CD14-positive monocyte (primary cell): Measurements from ENCODE around the gene BNC2. TPM values are rescaled to one million over a fixed set of nuclear protein-coding genes. Genes with fewer than 3 reads are reported as not detected.

ENCODE experiments used
- DNase-seq, 3 donors: peaks; one replicate each; pipeline ENCODE4 v3.0.0-alpha.2; 2011 to 2022
- H2AFZ ChIP-seq: 2 replicates; pipeline ENCODE4 v1.6.0; 2012; ENCODE audit warnings: mild to moderate bottlenecking, low read depth, low read length, inconsistent platforms; ENCODE audit not compliant: insufficient read depth, poor library complexity, severe bottlenecking
- H3K27ac ChIP-seq, 2 donors: 1 replicate in 1 of 2; 2 replicates in 1 of 2; pipeline ENCODE4 v1.5.1; 2012 to 2013; ENCODE audit warnings: low read length in 2 of 2, control low read depth in 1 of 2, inconsistent platforms in 1 of 2, low read depth in 1 of 2, mild to moderate bottlenecking in 1 of 2
- H3K27me3 ChIP-seq, 2 donors: one replicate each; pipeline versions ENCODE4 v1.6.0 to v1.6.1; 2011 to 2013; ENCODE audit warnings: low read length in 2 of 2; ENCODE audit not compliant: control insufficient read depth in 2 of 2, insufficient read depth in 2 of 2
- H3K36me3 ChIP-seq, 2 donors: replicated peaks in 1 of 2; 1 replicate in 1 of 2; 2 replicates in 1 of 2; pipeline versions ENCODE4 v1.5.1 to v1.6.1; 2012 to 2013; ENCODE audit warnings: low read length in 2 of 2, control low read depth in 1 of 2, inconsistent platforms in 1 of 2, mild to moderate bottlenecking in 1 of 2; ENCODE audit not compliant: insufficient read depth in 2 of 2, control insufficient read depth in 1 of 2
- H3K4me1 ChIP-seq, 2 donors: 1 replicate in 1 of 2; 2 replicates in 1 of 2; pipeline versions ENCODE4 v1.5.1 to v1.6.1; 2012 to 2013; ENCODE audit warnings: low read length in 2 of 2, control low read depth in 1 of 2, inconsistent platforms in 1 of 2, mild to moderate bottlenecking in 1 of 2, moderate library complexity in 1 of 2; ENCODE audit not compliant: insufficient read depth in 2 of 2, control insufficient read depth in 1 of 2
- H3K4me2 ChIP-seq: replicated peaks from 2 replicates; pipeline ENCODE3; 2012; ENCODE audit warnings: low read length, moderate library complexity, mild to moderate bottlenecking; ENCODE audit not compliant: poor library complexity, severe bottlenecking; ENCODE audit errors: extremely low read depth
- H3K4me3 ChIP-seq, 3 experiments: fragments of 200-600 bp in 1 of 3; sonication (generic) in 1 of 3; replicated peaks in 1 of 3; 1 replicate in 2 of 3; 2 replicates in 1 of 3; pipeline ENCODE4 v1.5.1; 2011 to 2013; ENCODE audit warnings: low read length in 3 of 3, mild to moderate bottlenecking in 3 of 3, control low read depth in 2 of 3, low read depth in 2 of 3, inconsistent platforms in 1 of 3, moderate library complexity in 1 of 3
- H3K79me2 ChIP-seq: 2 replicates; pipeline ENCODE4 v1.6.0; 2012; ENCODE audit warnings: mild to moderate bottlenecking, control low read depth, inconsistent platforms, low read length, moderate library complexity; ENCODE audit not compliant: insufficient read depth
- H3K9ac ChIP-seq: 2 replicates; pipeline ENCODE4 v1.6.0; 2017; ENCODE audit warnings: low read length, mild to moderate bottlenecking; ENCODE audit not compliant: insufficient read depth, poor library complexity, severe bottlenecking
- H3K9me3 ChIP-seq, 2 donors: replicated peaks in 1 of 2; 1 replicate in 1 of 2; 2 replicates in 1 of 2; pipeline versions ENCODE4 v1.5.1 to v1.6.1; 2012 to 2013; ENCODE audit warnings: low read length in 2 of 2, control low read depth in 1 of 2; ENCODE audit not compliant: control insufficient read depth in 1 of 2, insufficient read depth in 1 of 2
- H4K20me1 ChIP-seq: 2 replicates; pipeline ENCODE4 v1.6.0; 2012; ENCODE audit warnings: mild to moderate bottlenecking, low read length, control low read depth, moderate library complexity; ENCODE audit not compliant: insufficient read depth
- H3K27ac Mint-ChIP-seq, 7 donors: one replicate each; pipeline ENCODE4 v1.8.0; 2020; ENCODE audit warnings: mild to moderate bottlenecking in 7 of 7, mixed read lengths in 7 of 7, moderate library complexity in 6 of 7, inconsistent platforms in 2 of 7
- H3K27me3 Mint-ChIP-seq, 3 donors: one replicate each; pipeline ENCODE4 v1.8.0; 2021 to 2022; ENCODE audit warnings: low read depth in 3 of 3, mild to moderate bottlenecking in 3 of 3, mixed read lengths in 3 of 3, moderate library complexity in 3 of 3, inconsistent platforms in 1 of 3
- H3K36me3 Mint-ChIP-seq, 2 donors: one replicate each; pipeline ENCODE4 v1.8.0; 2020; ENCODE audit warnings: mixed read lengths in 2 of 2, inconsistent platforms in 1 of 2, mild to moderate bottlenecking in 1 of 2
- H3K4me1 Mint-ChIP-seq: one replicate; pipeline ENCODE4 v1.8.0; 2020; ENCODE audit warnings: mild to moderate bottlenecking, mixed read lengths
- H3K4me3 Mint-ChIP-seq, 2 donors: one replicate each; pipeline ENCODE4 v1.8.0; 2020; ENCODE audit warnings: mild to moderate bottlenecking in 2 of 2, mixed read lengths in 2 of 2, moderate library complexity in 1 of 2
- H3K9me3 Mint-ChIP-seq, 7 donors: one replicate each; pipeline ENCODE4 v1.8.0; 2020 to 2022; ENCODE audit warnings: mixed read lengths in 7 of 7, mild to moderate bottlenecking in 6 of 7, moderate library complexity in 6 of 7, inconsistent platforms in 2 of 7
- WGBS: methylation state at CpG from one replicate; pipeline ENCODE4 v1.1.5; 2013; ENCODE audit warnings: missing lambda C conversion rate; ENCODE audit not compliant: insufficient coverage; 5-methylcytosine and 5-hydroxymethylcytosine counted together
- intact Hi-C, 2 donors: fragments of 100-400 bp; cut with micrococcal nuclease; formaldehyde crosslinking; loops; one replicate each; pipeline versions ENCODE4 v1.15.0 to v1.15.1; 2023
- polyA plus RNA-seq, 3 donors: library from polyadenylated mRNA; depleted of rRNA in 1 of 3; unstranded in 2 of 3; stranded (reverse) in 1 of 3; fragments of 300-500 nt in 2 of 3; fragments of >200 nt in 1 of 3; fragmentation: Illumina TruSeq in 2 of 3; gene quantifications; 1 replicate in 2 of 3; 2 replicates in 1 of 3; pipeline ENCODE4 v1.2.3, GENCODE V29; 2012 to 2021
- TF ChIP-seq, protein P1 (sequence below): fragments of 200-600 bp; IDR thresholded peaks from one replicate; pipeline ENCODE4 v1.8.0; 2022; ENCODE audit warnings: antibody characterized with exemption, mild to moderate bottlenecking

The BNC2 gene
- polyA plus RNA-seq, 3 donors: 0.01 TPM; not detected in 2

GRCh38 chr9:16436545-16436944 is 433.9 kb downstream of the BNC2 start:
- H3K4me3 Mint-ChIP-seq: no peak overlapping the region
- H3K27me3 Mint-ChIP-seq: peaks cover 0 to 6% (median 2%) of the 10 kb centered on the region in 3 donors
- H3K9me3 ChIP-seq: peaks cover 0 to 19% of the 10 kb centered on the region in 2 donors
- no peaks in the 10 kb centered on the region for H3K36me3 ChIP-seq
- H3K27ac ChIP-seq: no peak overlapping the region
- H3K4me1 Mint-ChIP-seq: no peaks in the 10 kb centered on the region
- H3K4me3 ChIP-seq: no peak overlapping the region
- no peak overlapping the region for H3K4me2 ChIP-seq
- 90% methylated on average over 7 of the region's 10 CpGs for WGBS
- no peaks in the 10 kb centered on the region for H3K4me1 ChIP-seq
- H3K79me2 ChIP-seq: no peaks in the 10 kb centered on the region
- H3K27me3 ChIP-seq: no peaks in the 10 kb centered on the region
- H3K9me3 Mint-ChIP-seq: peaks cover 3 to 19% (median 4%) of the 10 kb centered on the region in 7 donors
- H4K20me1 ChIP-seq: no peaks in the 10 kb centered on the region
- no peak for DNase-seq
- H3K36me3 Mint-ChIP-seq: no peaks in the 10 kb centered on the region
- no peak overlapping the region for H2AFZ ChIP-seq
- TF ChIP-seq, protein P1, sequence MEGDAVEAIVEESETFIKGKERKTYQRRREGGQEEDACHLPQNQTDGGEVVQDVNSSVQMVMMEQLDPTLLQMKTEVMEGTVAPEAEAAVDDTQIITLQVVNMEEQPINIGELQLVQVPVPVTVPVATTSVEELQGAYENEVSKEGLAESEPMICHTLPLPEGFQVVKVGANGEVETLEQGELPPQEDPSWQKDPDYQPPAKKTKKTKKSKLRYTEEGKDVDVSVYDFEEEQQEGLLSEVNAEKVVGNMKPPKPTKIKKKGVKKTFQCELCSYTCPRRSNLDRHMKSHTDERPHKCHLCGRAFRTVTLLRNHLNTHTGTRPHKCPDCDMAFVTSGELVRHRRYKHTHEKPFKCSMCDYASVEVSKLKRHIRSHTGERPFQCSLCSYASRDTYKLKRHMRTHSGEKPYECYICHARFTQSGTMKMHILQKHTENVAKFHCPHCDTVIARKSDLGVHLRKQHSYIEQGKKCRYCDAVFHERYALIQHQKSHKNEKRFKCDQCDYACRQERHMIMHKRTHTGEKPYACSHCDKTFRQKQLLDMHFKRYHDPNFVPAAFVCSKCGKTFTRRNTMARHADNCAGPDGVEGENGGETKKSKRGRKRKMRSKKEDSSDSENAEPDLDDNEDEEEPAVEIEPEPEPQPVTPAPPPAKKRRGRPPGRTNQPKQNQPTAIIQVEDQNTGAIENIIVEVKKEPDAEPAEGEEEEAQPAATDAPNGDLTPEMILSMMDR: no peak
- no peak overlapping the region for H3K27ac Mint-ChIP-seq
- intact Hi-C loops: no loop called here
- no peak overlapping the region for H3K9ac ChIP-seq

DNA sequence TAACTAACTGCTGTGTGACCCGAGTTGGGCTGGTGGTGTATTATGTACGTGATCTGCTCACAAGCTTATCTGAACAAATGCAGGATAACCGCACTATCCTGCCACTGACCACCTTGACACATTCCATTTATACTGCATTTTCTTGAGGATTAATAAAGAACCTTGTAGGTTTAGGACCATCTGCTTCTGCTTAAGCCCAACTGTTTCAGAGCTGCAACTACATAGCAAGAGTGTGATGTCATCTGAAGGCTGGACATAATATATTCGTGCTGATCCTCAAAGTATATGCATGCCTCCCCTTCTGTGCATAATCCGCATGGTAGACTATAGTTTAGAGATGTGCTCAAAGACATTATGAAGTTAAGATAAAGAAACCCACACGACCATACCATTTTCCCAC is 435.9 kb downstream of the BNC2 start:
- Histone ChIP-seq H3K79me2 (no peaks in the 10 kb centered on the region), H2AFZ (no peak overlapping the region), H4K20me1 (no peaks in the 10 kb centered on the region), H3K9ac (no peak overlapping the region), H3K27me3 (no peaks in the 10 kb centered on the region), H3K4me3 (no peak overlapping the region), H3K4me2 (no peak overlapping the region), H3K9me3 (peaks cover 0 to 19% of the 10 kb centered on the region in 2 donors), H3K4me1 (no peaks in the 10 kb centered on the region), H3K36me3 (no peaks in the 10 kb centered on the region), H3K27ac (no peak overlapping the region)
- peaks cover 3 to 15% (median 4%) of the 10 kb centered on the region in 7 donors for H3K9me3 Mint-ChIP-seq
- no CpG with 5 or more reads among the region's 6 CpGs for WGBS
- no peaks in the 10 kb centered on the region for H3K36me3 Mint-ChIP-seq
- H3K27ac Mint-ChIP-seq: no peak overlapping the region
- H3K4me3 Mint-ChIP-seq: no peak overlapping the region
- H3K4me1 Mint-ChIP-seq: no peaks in the 10 kb centered on the region
- peaks cover 0 to 4% (median 3%) of the 10 kb centered on the region in 3 donors for H3K27me3 Mint-ChIP-seq
- no peak for DNase-seq
- TF ChIP-seq, protein P1: no peak
- intact Hi-C loops: no loop called here
